Omental fat pad (tissue), 4 donors: ENCODE results near the gene DPYD. TPM values are rescaled to one million over a fixed set of nuclear protein-coding genes. Genes with fewer than 3 reads are reported as not detected.
A peak's percentile ranks its signal among the peaks of the same experiment; 100 is the strongest.

Source experiments
- ATAC-seq: fragments of 150-250 bp; one replicate; pipeline ENCODE4 v1.9.1; 2016; ENCODE audit warnings: mild to moderate bottlenecking, moderate library complexity; ENCODE audit not compliant: low FRiP score
- DNase-seq: peaks from one replicate; pipeline ENCODE4 v3.0.0-alpha.2; 2019; ENCODE audit warnings: low spot score
- total RNA-seq, 4 donors: library from RNA; depleted of rRNA; stranded (reverse); fragments of >200 nt; gene quantifications; one replicate each; pipeline ENCODE4 v1.1.0, GENCODE V29; 2016
- TF ChIP-seq, protein P1 (sequence below), 3 donors: fragments of 450-650 bp; IDR thresholded peaks; one replicate each; pipeline ENCODE4 v1.5.1; 2016 to 2017; ENCODE audit warnings: antibody characterized with exemption in 3 of 3, mild to moderate bottlenecking in 3 of 3, moderate library complexity in 2 of 3

Gene DPYD
- total RNA-seq, 4 donors from 2014 or later: 52.5 to 86.4 (median 60.3) TPM

GRCh38 chr1:97797403-97798183 lies 123.2 kb downstream of the DPYD start:
- ATAC-seq (peak; percentile 64), DNase-seq (no peak)
- TF ChIP-seq, protein P1, sequence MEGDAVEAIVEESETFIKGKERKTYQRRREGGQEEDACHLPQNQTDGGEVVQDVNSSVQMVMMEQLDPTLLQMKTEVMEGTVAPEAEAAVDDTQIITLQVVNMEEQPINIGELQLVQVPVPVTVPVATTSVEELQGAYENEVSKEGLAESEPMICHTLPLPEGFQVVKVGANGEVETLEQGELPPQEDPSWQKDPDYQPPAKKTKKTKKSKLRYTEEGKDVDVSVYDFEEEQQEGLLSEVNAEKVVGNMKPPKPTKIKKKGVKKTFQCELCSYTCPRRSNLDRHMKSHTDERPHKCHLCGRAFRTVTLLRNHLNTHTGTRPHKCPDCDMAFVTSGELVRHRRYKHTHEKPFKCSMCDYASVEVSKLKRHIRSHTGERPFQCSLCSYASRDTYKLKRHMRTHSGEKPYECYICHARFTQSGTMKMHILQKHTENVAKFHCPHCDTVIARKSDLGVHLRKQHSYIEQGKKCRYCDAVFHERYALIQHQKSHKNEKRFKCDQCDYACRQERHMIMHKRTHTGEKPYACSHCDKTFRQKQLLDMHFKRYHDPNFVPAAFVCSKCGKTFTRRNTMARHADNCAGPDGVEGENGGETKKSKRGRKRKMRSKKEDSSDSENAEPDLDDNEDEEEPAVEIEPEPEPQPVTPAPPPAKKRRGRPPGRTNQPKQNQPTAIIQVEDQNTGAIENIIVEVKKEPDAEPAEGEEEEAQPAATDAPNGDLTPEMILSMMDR (IDR thresholded peaks at IDR 0.05): no peak

- no peak for ATAC-seq
- TF ChIP-seq, protein P1 (IDR thresholded peaks at IDR 0.05): no peak
- DNase-seq: no peak
Measured at GRCh38 chr1:97796711-97797110, 124.1 kb downstream of the DPYD start.

- TF ChIP-seq, protein P1 (IDR thresholded peaks at IDR 0.05): no peak
- ATAC-seq: no peak
- DNase-seq: no peak
Measured at GRCh38 chr1:97792655-97793054, 128.2 kb downstream of the DPYD start.

GRCh38 chr1:97791251-97791650 lies 129.6 kb downstream of the DPYD start:
- DNase-seq: no peak
- TF ChIP-seq, protein P1 (IDR thresholded peaks at IDR 0.05): no peak
- no peak for ATAC-seq

DNA sequence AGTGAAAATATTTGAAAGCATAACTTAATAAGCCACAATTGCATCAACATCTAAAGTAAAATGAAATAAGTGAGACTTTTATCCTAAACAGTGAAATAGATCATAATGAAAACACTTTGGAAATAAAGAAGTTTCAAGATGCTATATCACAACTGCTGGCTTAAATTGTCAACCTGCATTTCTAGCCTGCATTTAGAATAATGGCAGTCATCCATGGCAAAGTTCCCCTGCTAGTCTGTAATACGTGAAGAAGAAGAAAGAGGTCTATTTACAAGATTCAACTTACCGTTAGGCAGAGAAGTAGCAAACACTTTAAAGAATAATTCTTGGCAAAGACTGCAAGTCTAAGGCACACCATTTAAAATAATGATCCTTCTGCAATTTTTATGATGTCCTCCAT lies 133.6 kb downstream of the DPYD start:
- ATAC-seq: no peak
- TF ChIP-seq, protein P1 (IDR thresholded peaks at IDR 0.05): no peak

DNA sequence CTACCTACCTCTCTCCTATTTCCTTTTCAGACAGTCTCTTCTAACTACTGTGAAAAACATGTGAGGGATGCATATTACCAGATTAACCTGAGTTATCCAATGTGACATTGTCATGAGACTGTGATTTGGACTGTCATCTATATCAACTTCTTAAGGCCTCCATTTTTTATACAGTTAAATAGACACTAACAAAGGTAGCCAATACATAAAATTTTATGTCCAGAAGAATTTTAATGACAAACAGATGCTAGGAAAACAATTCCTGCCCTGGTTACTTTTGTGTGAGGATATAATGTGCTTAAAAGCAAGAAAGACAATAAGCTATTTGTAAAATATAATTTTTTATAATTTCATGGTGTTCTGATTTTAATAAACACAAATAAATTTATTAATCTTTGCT lies 136.2 kb downstream of the DPYD start:
- ATAC-seq (no peak), DNase-seq (no peak)
- TF ChIP-seq, protein P1 (IDR thresholded peaks at IDR 0.05): no peak

More for the DNA sequence above, 133.6 kb downstream of the DPYD start:
- DNase-seq: no peak

DNA sequence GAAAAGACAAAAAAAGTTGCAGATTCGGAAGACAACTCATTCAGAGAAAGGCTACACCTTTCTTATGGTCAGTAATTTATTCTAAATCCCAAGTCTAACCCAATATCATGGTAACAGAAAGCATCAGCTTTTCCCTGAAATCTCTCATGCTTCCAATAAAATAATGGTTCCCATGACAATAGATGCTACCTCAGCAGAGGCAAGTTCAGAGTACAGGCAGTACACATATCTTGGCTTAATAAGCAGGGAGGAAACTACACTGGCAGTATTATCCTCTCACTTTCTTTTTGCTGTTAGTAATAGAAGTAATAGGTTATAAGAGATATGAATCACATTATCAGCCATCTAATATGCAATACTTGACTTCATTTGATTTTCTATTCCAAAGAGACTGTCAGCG lies 137.1 kb downstream of the DPYD start:
- no peak for ATAC-seq
- DNase-seq: no peak
- TF ChIP-seq, protein P1 (IDR thresholded peaks at IDR 0.05): no peak
